ENCODE results near the gene MYMK. TPM values are rescaled to one million over a fixed set of nuclear protein-coding genes. Genes with fewer than 3 reads are reported as not detected.

MYMK gene
- total and polyA plus RNA-seq, 2 of the 4 experiments (the other 2 are of a cell fraction) = not detected

DNA sequence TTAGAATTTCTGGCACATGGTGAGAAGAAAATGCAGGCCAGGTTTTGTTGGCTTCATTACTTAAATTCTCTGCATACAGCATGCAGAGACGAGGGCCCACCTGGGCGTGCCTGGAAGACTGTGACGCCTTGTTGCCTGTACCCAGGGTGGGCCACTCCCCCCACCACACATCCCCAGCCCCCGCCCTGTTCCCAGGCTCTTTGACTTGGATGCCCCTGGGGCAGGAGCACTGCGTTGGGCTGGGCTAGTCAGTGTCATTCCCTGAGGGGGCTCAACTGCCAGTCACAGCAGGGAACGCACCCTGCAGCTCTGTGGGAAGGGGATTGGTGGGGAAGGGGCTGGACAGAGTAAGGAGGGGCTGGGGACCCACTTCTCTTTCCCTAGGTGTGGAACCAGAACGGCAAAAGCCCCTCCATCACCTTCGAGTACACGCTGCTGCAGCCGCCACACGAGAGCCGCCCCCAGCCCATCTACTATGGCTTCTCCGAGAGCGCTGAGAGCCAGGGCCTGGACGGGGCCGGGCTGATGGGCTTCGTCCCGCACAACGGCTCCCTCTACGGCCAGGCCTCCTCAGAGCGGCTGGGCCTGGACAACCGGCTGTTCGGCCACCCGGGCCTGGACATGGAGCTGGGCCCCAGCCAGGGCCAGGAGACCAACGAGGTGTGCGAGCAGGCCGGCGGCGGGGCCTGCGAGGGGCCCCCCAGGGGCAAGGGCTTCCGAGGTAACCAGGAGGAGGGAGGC is 29.4 kb upstream of the MYMK start:
- Histone ChIP-seq H3K18ac (ENCODE audit: low read depth, low read length) (no peak overlapping the region), H4K5ac (ENCODE audit: low read depth, low read length) (no peak overlapping the region), H3K4me1 (ENCODE audit: control insufficient read depth, insufficient read depth, low read length) (peaks cover 12% of the 10 kb centered on the region), H4K91ac (ENCODE audit: insufficient read depth, low read depth, low read length) (no peak overlapping the region), H3K9me1 (ENCODE audit: insufficient read depth, low read length) (peaks cover 3% of the 10 kb centered on the region; the same call in 1 of the 2 replicates), H2BK5ac (ENCODE audit: low read depth, low read length, poor library complexity, severe bottlenecking) (no peak overlapping the region), H2BK20ac (ENCODE audit: low read depth, low read length) (no peak overlapping the region), H3K14ac (replicated peaks; ENCODE audit: low read depth, low read length) (no peak overlapping the region), H3K27ac (ENCODE audit: insufficient read depth, low read length) (no peak overlapping the region), H2BK120ac (ENCODE audit: low read depth, low read length) (no peak overlapping the region), H3K4me3 (ENCODE audit: insufficient read depth, low read depth, low read length) (no peak overlapping the region), H4K8ac (ENCODE audit: low read depth in 2 of 2, low read length in 2 of 2) (no peak overlapping the region), H3K9me3 (ENCODE audit: control insufficient read depth, insufficient read depth, low read length) (no peaks in the 10 kb centered on the region), H2AK5ac (ENCODE audit: low read depth, low read length) (no peak overlapping the region), H3K27me3 (ENCODE audit: control insufficient read depth, insufficient read depth, low read length) (peaks cover 26% of the 10 kb centered on the region), H3K56ac (ENCODE audit: extremely low read depth, insufficient read depth, low read length) (no peak overlapping the region), H3K79me1 (ENCODE audit: low read depth in 1 of 2, low read length in 2 of 2) (no peaks in the 10 kb centered on the region), H3K4me2 (ENCODE audit: low read depth, low read length) (no peak overlapping the region), H3K4ac (ENCODE audit: low read depth, low read length) (no peak overlapping the region), H3K36me3 (ENCODE audit: control insufficient read depth, insufficient read depth, low read length) (no peaks in the 10 kb centered on the region), H4K20me1 (ENCODE audit: insufficient read depth, low read length) (no peaks in the 10 kb centered on the region; the same call in 1 of the 2 replicates), H2AFZ (replicated peaks; ENCODE audit: low read length, poor library complexity) (no peak overlapping the region), H3K23ac (ENCODE audit: low read depth, low read length) (no peak overlapping the region), H3K9ac (ENCODE audit: low read depth, low read length) (no peak overlapping the region), H2AK9ac (replicated peaks; ENCODE audit: low read depth, low read length, poor library complexity) (no peak overlapping the region), H2BK15ac (ENCODE audit: low read depth, low read length) (no peak overlapping the region)
- BruUV-seq (replicated peaks) = no TSS peak
- WGBS, 2 experiments (ENCODE audit: extremely low coverage in 2 of 2, insufficient read length in 1 of 2) = 96% methylated on average over 5 of the region's 31 CpGs; no CpG with 5 or more reads in 1 of the 2 experiments
- CTCF ChIA-PET = no interaction called here
- in situ Hi-C loops (cut with MboI; ENCODE audit: low sequenced_read_pairs) (no loop called here), intact Hi-C loops (cut with micrococcal nuclease) (no loop called here), dilution Hi-C loops (cut with HindIII; ENCODE audit: low sequenced_read_pairs, unreplicated experiment) (no loop called here)
- POLR2A ChIA-PET (ENCODE audit: unreplicated experiment) = no interaction called here
- ATAC-seq (ENCODE audit: low read depth) = no peak
- TF ChIP-seq RFX5 (IDR thresholded peaks at IDR 0.05; ENCODE audit: low read depth, low read length) (no peak), SMC3 (IDR thresholded peaks at IDR 0.05; ENCODE audit: low read depth, low read length) (no peak), MXI1 (IDR thresholded peaks at IDR 0.05; ENCODE audit: borderline replicate concordance, low read depth, low read length) (no peak), RCOR1 (IDR thresholded peaks at IDR 0.05; ENCODE audit: insufficient replicate concordance, low read length) (no peak), NFE2L2 (IDR thresholded peaks at IDR 0.05; ENCODE audit: low read depth, low read length) (no peak), MAZ (IDR thresholded peaks at IDR 0.05; ENCODE audit: borderline replicate concordance, low read depth, low read length) (no peak), POLR2A (IDR thresholded peaks at IDR 0.05; ENCODE audit: low read depth, low read length) (no peak), FOS (IDR thresholded peaks at IDR 0.05; ENCODE audit: low read depth, low read length) (no peak), CEBPB (IDR thresholded peaks at IDR 0.05; ENCODE audit: low read depth, low read length) (no peak), RAD21 (IDR thresholded peaks at IDR 0.05; ENCODE audit: low read length) (no peak), BHLHE40 (IDR thresholded peaks at IDR 0.05; ENCODE audit: low read depth, low read length) (no peak), CHD1 (IDR thresholded peaks at IDR 0.05; ENCODE audit: low read depth, low read length) (no peak), MAFK (IDR thresholded peaks at IDR 0.05; ENCODE audit: low read depth, low read length) (no peak)
- TF ChIP-seq, protein P1, sequence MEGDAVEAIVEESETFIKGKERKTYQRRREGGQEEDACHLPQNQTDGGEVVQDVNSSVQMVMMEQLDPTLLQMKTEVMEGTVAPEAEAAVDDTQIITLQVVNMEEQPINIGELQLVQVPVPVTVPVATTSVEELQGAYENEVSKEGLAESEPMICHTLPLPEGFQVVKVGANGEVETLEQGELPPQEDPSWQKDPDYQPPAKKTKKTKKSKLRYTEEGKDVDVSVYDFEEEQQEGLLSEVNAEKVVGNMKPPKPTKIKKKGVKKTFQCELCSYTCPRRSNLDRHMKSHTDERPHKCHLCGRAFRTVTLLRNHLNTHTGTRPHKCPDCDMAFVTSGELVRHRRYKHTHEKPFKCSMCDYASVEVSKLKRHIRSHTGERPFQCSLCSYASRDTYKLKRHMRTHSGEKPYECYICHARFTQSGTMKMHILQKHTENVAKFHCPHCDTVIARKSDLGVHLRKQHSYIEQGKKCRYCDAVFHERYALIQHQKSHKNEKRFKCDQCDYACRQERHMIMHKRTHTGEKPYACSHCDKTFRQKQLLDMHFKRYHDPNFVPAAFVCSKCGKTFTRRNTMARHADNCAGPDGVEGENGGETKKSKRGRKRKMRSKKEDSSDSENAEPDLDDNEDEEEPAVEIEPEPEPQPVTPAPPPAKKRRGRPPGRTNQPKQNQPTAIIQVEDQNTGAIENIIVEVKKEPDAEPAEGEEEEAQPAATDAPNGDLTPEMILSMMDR (conservative IDR thresholded peaks at IDR 0.05; ENCODE audit: low read depth, low read length) = no peak
- TF ChIP-seq, protein P2, sequence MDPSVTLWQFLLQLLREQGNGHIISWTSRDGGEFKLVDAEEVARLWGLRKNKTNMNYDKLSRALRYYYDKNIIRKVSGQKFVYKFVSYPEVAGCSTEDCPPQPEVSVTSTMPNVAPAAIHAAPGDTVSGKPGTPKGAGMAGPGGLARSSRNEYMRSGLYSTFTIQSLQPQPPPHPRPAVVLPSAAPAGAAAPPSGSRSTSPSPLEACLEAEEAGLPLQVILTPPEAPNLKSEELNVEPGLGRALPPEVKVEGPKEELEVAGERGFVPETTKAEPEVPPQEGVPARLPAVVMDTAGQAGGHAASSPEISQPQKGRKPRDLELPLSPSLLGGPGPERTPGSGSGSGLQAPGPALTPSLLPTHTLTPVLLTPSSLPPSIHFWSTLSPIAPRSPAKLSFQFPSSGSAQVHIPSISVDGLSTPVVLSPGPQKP (IDR thresholded peaks at IDR 0.05; ENCODE audit: borderline replicate concordance, low read depth, low read length) = no peak
- TF ChIP-seq, protein P3, sequence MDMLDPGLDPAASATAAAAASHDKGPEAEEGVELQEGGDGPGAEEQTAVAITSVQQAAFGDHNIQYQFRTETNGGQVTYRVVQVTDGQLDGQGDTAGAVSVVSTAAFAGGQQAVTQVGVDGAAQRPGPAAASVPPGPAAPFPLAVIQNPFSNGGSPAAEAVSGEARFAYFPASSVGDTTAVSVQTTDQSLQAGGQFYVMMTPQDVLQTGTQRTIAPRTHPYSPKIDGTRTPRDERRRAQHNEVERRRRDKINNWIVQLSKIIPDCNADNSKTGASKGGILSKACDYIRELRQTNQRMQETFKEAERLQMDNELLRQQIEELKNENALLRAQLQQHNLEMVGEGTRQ (IDR thresholded peaks at IDR 0.05; ENCODE audit: low read depth, low read length) = no peak
- no peak for DNase-seq
